Upper lobe of left lung (tissue), 4 donors: Measurements from ENCODE around the gene KLHL29.

Source experiments
- EP300 ChIP-seq, 4 donors: sonication (generic); formaldehyde crosslinking; IDR thresholded peaks; one replicate each; pipeline ENCODE4 v1.5.1; 2017; ENCODE audit warnings: antibody characterized with exemption in 4 of 4, control low read depth in 2 of 4
- POLR2A ChIP-seq, 4 donors: fragments of 450-650 bp; IDR thresholded peaks; one replicate each; pipeline ENCODE4 v1.5.1; 2016 to 2017; ENCODE audit warnings: antibody characterized with exemption in 4 of 4, mild to moderate bottlenecking in 2 of 4
- TF ChIP-seq, protein P1 (sequence below), 6 experiments: fragments of 450-650 bp in 4 of 6; fragments of 200-600 bp in 2 of 6; sonication (generic) in 2 of 6; IDR thresholded peaks; one replicate each; pipeline ENCODE4 v1.5.1; 2016 to 2019; ENCODE audit warnings: antibody characterized with exemption in 6 of 6

DNA sequence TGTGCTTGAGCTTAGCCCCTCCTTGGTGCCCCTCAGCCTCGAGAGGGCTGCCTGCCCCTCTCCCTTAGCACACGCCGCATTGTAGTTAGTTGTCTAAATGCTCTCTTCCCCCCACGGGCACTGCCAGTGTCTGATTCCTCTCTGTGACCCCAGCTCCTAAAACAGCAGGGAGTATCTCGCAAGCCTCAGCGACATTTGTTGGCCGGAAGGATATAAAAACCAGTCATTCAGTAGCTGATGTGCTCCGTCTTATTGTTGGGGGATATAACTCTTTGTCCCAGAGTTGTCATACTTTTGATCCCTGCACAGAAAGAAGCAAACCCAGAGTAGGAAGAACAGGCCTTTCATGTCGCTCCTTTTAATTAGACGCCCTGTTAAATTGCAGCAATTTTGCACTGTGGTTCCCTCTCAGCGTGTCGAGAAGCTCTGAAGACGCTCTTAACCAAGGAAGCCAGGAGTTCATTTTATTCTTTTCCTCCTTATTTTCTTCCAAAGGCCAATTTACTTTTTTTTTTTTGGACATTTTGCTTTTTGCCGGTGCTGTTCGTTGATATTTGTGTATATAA, 201.8 kb downstream of the KLHL29 start:
- TF ChIP-seq POLR2A (IDR thresholded peaks at IDR 0.05) = no peak
- TF ChIP-seq, protein P1, sequence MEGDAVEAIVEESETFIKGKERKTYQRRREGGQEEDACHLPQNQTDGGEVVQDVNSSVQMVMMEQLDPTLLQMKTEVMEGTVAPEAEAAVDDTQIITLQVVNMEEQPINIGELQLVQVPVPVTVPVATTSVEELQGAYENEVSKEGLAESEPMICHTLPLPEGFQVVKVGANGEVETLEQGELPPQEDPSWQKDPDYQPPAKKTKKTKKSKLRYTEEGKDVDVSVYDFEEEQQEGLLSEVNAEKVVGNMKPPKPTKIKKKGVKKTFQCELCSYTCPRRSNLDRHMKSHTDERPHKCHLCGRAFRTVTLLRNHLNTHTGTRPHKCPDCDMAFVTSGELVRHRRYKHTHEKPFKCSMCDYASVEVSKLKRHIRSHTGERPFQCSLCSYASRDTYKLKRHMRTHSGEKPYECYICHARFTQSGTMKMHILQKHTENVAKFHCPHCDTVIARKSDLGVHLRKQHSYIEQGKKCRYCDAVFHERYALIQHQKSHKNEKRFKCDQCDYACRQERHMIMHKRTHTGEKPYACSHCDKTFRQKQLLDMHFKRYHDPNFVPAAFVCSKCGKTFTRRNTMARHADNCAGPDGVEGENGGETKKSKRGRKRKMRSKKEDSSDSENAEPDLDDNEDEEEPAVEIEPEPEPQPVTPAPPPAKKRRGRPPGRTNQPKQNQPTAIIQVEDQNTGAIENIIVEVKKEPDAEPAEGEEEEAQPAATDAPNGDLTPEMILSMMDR (IDR thresholded peaks at IDR 0.05) = no peak
- TF ChIP-seq EP300 (IDR thresholded peaks at IDR 0.05) = no peak
